Daoy (cell line): ENCODE measurements around the gene GIPR. TPM values are rescaled to one million over a fixed set of nuclear protein-coding genes. Genes with fewer than 3 reads are reported as not detected.
A peak's percentile ranks its signal among the peaks of the same experiment; 100 is the strongest.
"Not testable (repeated sequence)": the region's sequence is repeated elsewhere in the genome, so short reads cannot be mapped to it uniquely, and the experiment has no call there.

Experiments
- DNase-seq: peaks from one replicate; pipeline ENCODE4 v3.0.0-alpha.2; 2015; ENCODE audit warnings: low read depth
- total RNA-seq: library from RNA; depleted of rRNA; stranded (reverse); fragments of >200 nt; shearing (Covaris generic); gene quantifications from 2 replicates; pipeline ENCODE4 v1.2.3, GENCODE V29; 2014

The GIPR gene
- total RNA-seq, 1 experiment from 2014 or later: not detected

DNA sequence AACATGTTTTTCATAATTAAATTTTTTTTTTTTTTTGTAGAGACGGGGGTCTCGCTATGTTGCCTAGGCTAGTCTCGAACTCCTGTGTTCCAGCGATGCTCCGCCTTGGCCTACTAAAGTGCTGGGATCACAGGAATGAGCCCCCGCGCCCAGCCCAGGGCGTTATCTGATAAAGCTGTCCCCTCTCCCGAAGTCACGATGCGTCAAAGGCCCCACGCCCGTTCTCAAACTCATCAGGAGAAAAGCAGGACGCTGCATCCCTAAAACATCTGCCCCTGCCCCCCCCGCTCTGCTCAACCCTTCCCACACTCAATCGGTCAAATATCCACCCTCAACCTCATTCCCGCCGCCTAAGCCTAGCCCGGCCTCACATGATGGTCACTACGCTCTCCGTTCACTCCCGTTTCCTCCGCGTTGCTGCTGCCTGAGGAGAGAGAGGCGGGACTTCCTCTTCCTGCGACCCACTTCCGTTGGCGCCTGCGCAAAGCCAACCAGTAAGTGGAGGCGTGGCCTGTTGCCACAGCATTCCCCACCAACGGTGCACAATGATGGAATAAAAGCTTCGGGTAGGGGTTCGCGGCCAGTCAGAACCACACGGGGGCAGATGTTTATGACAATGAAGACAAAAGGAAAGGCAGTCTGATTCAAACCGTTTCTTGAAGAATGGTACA, 23.6 kb downstream of the GIPR start, which contains the start of gene SNRPD2:
SNRPD2 (minus strand) TSS at position 438 of the 671 bp plus-strand sequence; CDS start at position 373, 65 bp downstream.
- peak; percentile 98 for DNase-seq

GRCh38 chr19:45692187-45693105, 24.4 kb downstream of the GIPR start, which contains the start of gene QPCTL:
Gene QPCTL (plus strand): TSS chr19:45692666. CDS start chr19:45692704, 38 bp downstream.
- peak; percentile 100 for DNase-seq

DNA sequence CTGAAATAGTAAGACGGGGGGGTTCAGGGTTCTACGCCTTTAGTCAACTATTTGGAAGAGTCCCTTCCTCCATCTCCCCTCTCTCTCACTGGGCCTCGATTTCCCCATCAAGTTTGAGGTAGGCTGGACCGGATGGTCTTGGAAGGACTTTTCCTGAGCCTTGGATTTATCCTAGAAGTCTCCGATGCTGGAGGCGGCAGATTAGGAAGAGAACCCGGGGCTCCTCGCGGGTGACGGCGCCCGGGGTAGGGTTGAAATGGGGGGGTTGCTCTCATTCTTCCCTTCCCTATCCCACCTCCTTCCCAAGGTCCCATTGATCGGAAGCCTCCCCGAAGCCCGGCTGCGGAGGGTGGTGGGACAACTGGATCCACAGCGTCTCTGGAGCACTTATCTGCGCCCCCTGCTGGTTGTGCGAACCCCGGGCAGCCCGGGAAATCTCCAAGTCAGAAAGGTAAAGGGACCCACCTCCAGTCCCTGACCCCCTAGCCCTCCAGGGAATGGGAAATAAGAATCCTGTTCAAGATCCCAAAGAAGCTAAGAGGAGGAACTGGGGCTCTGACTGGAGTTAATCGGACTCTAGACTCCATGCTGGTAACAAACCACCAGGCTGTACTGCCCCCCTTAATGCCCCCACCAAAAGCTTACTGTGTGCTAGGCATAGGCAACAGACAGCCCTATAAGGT, 25.2 kb downstream of the GIPR start:
- DNase-seq: peak; percentile 76

DNA sequence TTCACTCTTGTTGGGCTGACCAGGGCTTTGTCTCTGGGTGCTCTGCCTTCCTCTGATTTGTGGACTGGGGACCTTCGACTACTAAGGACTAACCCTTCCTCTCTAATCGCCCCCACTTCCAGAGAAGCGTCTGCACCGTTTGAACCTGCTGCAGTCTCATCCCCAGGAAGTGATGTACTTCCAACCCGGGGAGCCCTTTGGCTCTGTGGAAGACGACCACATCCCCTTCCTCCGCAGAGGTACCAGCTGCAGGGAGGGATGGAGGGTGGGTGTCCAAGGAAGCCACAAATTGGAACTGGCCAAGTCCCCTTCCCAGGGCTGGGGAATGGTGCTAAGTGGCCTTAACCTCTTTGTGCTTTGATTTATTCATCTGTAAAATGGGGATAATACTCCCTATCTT, 33.7 kb downstream of the GIPR start:
- no peak for DNase-seq

DNA sequence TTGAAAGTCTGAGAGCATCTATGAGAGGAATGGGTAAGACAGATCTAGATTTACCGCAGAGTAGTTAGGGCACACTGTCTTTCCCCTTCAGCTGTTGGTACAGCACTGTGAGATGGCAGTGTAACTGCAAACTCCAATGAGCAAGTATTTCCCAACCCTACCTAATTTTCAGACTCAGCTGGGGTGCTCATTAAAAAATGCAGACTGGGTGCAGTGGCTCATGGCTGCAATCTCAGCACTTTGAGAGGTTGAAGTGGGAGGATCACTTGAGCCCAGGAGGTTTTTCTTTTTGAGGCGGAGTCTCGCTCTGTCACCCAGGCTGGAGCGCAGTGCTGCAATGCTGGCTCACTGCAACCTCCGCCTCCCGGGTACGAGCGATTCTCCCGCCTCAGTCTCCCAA, 37.1 kb downstream of the GIPR start:
- no peak for DNase-seq

- no peak for DNase-seq
Observed at GRCh38 chr19:45705710-45706415, 37.8 kb downstream of the GIPR start.

GRCh38 chr19:45710356-45711130, 42.5 kb downstream of the GIPR start:
- DNase-seq: no peak

GRCh38 chr19:45711851-45712698, 44.1 kb downstream of the GIPR start:
- DNase-seq: no peak

GRCh38 chr19:45712699-45713067, 44.7 kb downstream of the GIPR start:
- no peak for DNase-seq

GRCh38 chr19:45713141-45713540, 45.1 kb downstream of the GIPR start:
- DNase-seq: no peak

DNA sequence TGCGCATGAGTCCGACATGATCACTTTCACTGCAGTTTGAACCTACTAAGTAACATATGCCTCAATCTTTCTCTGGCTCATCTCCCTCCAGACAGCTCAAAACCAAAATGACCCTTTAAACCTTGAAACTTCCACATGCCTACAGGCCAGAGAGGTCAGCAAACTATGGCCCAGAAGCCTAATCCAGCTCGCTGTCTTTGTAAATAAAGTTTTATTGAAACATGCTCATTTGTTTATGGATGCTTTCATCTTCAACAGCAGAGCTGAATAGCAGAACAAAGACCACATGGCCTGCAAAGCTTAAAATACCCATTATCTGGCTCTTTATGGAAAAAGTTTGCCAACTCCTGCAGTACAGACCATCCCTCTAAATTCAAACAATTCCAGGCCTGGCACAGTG, 47.1 kb downstream of the GIPR start:
- no peak for DNase-seq

GRCh38 chr19:45716359-45717130, 48.5 kb downstream of the GIPR start:
- DNase-seq: peak; percentile 24

GRCh38 chr19:45717131-45717982, 49.3 kb downstream of the GIPR start:
- DNase-seq: peak; percentile 100

DNA sequence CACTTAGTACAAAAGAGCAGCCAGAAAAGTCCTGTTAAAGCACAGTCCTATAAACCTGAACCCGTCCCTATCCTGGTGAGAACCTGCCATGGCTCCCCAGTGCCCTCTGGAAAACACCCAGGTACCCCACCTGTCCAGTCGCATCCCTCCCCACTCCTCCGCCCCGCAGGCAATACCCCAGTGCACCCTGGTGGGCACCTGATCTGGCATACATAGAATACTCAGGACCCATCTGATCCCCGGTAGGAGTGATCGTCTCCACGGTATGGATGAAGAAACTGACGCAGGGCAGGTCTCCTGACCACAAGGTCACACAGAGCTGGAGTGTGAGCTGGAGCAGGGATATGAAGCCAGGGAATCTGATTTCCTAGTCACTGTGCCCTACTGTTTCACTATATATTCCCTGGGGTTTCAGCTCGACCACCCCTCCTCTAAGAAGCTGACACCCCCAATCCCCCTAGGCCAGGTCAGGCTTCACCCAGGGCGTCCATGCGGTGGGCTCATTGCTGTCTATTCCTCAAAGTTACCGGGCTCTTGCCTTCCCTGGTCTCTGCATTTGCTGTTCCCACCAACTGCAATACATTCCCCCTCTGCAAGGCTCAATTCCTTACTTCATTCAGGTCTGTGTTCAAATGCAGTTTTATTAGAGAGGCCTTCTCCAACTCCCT, 50.1 kb downstream of the GIPR start:
- no peak for DNase-seq

GRCh38 chr19:45720065-45720464, 52.0 kb downstream of the GIPR start:
- not testable (repeated sequence) for DNase-seq

GRCh38 chr19:45728683-45729082, 60.7 kb downstream of the GIPR start:
- not testable (repeated sequence) for DNase-seq

DNA sequence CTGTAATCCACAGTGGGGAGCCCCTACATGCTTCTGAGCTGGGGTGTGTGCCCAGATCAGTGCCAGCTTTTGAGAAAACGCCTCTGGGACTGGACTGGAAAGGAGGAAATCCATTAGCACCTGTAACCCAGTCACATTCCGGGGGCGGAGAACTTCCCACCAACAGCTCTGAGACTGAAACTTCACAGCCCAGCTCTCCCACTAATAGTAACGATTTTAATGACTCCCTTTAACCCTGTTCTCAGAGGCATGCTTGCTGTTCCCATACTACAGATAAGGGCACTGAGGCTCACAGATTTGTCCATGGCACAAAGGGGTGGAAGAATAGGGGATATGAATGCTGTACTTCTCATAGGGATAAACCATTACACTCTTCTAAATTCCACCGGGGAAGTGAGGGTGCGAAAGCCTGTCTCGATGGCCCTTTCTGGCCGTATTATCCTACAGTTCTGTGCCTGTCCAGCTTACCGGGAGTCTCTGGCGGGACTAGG, 61.8 kb downstream of the GIPR start:
- DNase-seq: peak; percentile 34
